Transverse colon (tissue), 4 donors: ENCODE data around the gene RPL19. TPM values are rescaled to one million over a fixed set of nuclear protein-coding genes. Genes with fewer than 3 reads are reported as not detected.
"Not testable (repeated sequence)": the region's sequence is repeated elsewhere in the genome, so short reads cannot be mapped to it uniquely, and the experiment has no call there.

Experiments used
- DNase-seq: peaks from one replicate; pipeline ENCODE4 v3.0.0-alpha.2; 2019
- H3K27ac ChIP-seq, 4 donors: fragments of 200-600 bp; sonication (generic); 2 replicates each; pipeline ENCODE4 v1.5.1; 2016 to 2018; ENCODE audit warnings: inconsistent platforms in 4 of 4
- H3K27me3 ChIP-seq: fragments of 200-600 bp; sonication (generic); 2 replicates; pipeline ENCODE4 v1.5.1; 2017; ENCODE audit warnings: inconsistent platforms
- H3K36me3 ChIP-seq, 4 donors: fragments of 200-600 bp; sonication (generic); 2 replicates each; pipeline ENCODE4 v1.5.1; 2017 to 2019; ENCODE audit warnings: inconsistent platforms in 4 of 4
- H3K4me1 ChIP-seq, 4 donors: fragments of 200-600 bp; sonication (generic); 2 replicates each; pipeline ENCODE4 v1.5.1; 2017 to 2020; ENCODE audit warnings: inconsistent platforms in 4 of 4
- H3K4me3 ChIP-seq, 4 donors: fragments of 200-600 bp; sonication (generic); 1 replicate in 1 of 4; 2 replicates in 3 of 4; pipeline versions ENCODE4 v1.5.1 to v1.6.1; 2017 to 2019; ENCODE audit warnings: inconsistent platforms in 4 of 4
- H3K9me3 ChIP-seq, 2 donors: fragments of 200-600 bp; sonication (generic); 2 replicates each; pipeline ENCODE4 v1.5.1; 2017 to 2019; ENCODE audit warnings: inconsistent platforms in 2 of 2
- CTCF ChIP-seq, 5 experiments: fragments of 200-600 bp in 3 of 5; fragments of 450-650 bp in 2 of 5; sonication (generic) in 3 of 5; IDR thresholded peaks; 1 replicate in 2 of 5; 2 replicates in 3 of 5; pipeline ENCODE4 v1.5.1; 2016 to 2017; ENCODE audit warnings: antibody characterized with exemption in 5 of 5, inconsistent platforms in 3 of 5, mild to moderate bottlenecking in 2 of 5, moderate library complexity in 1 of 5
- EP300 ChIP-seq: sonication (generic); formaldehyde crosslinking; IDR thresholded peaks from one replicate; pipeline ENCODE4 v1.6.1; 2017; ENCODE audit warnings: antibody characterized with exemption, low read depth
- POLR2A ChIP-seq: fragments of 450-650 bp; IDR thresholded peaks from one replicate; pipeline ENCODE4 v1.6.1; 2016; ENCODE audit warnings: antibody characterized with exemption, mild to moderate bottlenecking, moderate library complexity
- POLR2AphosphoS5 ChIP-seq, 3 donors: sonication (generic); formaldehyde crosslinking; IDR thresholded peaks; one replicate each; pipeline ENCODE4 v1.6.1; 2016; ENCODE audit warnings: antibody characterized with exemption in 3 of 3
- WGBS, 2 donors: methylation state at CpG; one replicate each; pipeline ENCODE4 v1.1.5; 2018; ENCODE audit warnings: low coverage in 1 of 2; 5-methylcytosine and 5-hydroxymethylcytosine counted together
- in situ Hi-C, 4 donors: fragments of 200-750 bp; cut with MboI; loops; one replicate each; pipeline versions ENCODE4 v1.15.0 to v1.15.1; 2017; ENCODE audit warnings: low sequenced_read_pairs in 3 of 4, low pct_ligation_motif_present in 1 of 4, low pct_unique_long_range_greater_than_20kb in 1 of 4
- intact Hi-C: fragments of 100-400 bp; cut with DNase I; formaldehyde crosslinking; loops from one replicate; pipeline ENCODE4 v1.15.1; 2023; ENCODE audit warnings: low total_unique reads
- total RNA-seq, 4 donors: library from RNA; depleted of rRNA; stranded (reverse); fragments of >200 nt; gene quantifications; one replicate each; pipeline ENCODE4 v1.1.0, GENCODE V29; 2016

Gene RPL19
- total RNA-seq, 4 donors from 2014 or later = 1,146 to 2,715 (median 2,002) TPM

- in situ Hi-C loops = loop anchor here in 2 of 4 donors (25.0 kb wide), 2 partner anchors 179 to 304 kb away; partner anchors contain the start of genes LASP1 (in 1 of the 2) and RPL23 (in 1 of the 2)
- Histone ChIP-seq H3K36me3 (no peaks in the 10 kb centered on the region), H3K27ac (peak within 1 kb of the TSS in 2 of 4 donors; percentile 6 to 47), H3K4me1 (peaks cover 3 to 37% (median 15%) of the 10 kb centered on the region in 4 donors), H3K9me3 (peaks cover 0 to 3% of the 10 kb centered on the region in 2 donors), H3K27me3 (peaks cover 8% of the 10 kb centered on the region), H3K4me3 (peak within 1 kb of the TSS; percentile 17 to 53 (median 33))
- intact Hi-C loops = no loop called here
- WGBS, 2 donors = 79% methylated on average over 17 of the region's 17 CpGs; no CpG with 5 or more reads in 1 of the 2 donors
- TF ChIP-seq POLR2A = no peak
- no peak for TF ChIP-seq POLR2AphosphoS5 (IDR thresholded peaks at IDR 0.05)
- TF ChIP-seq CTCF (IDR thresholded peaks at IDR 0.05) = no peak
- no peak for TF ChIP-seq EP300
- DNase-seq = no peak
These were observed 34.2 kb upstream of the RPL19 start, which contains the start of gene ARL5C for GRCh38 chr17:39165841-39166349. Gene ARL5C (minus strand): TSS chr17:39166161. CDS start chr17:39165760, 401 bp downstream.

DNA sequence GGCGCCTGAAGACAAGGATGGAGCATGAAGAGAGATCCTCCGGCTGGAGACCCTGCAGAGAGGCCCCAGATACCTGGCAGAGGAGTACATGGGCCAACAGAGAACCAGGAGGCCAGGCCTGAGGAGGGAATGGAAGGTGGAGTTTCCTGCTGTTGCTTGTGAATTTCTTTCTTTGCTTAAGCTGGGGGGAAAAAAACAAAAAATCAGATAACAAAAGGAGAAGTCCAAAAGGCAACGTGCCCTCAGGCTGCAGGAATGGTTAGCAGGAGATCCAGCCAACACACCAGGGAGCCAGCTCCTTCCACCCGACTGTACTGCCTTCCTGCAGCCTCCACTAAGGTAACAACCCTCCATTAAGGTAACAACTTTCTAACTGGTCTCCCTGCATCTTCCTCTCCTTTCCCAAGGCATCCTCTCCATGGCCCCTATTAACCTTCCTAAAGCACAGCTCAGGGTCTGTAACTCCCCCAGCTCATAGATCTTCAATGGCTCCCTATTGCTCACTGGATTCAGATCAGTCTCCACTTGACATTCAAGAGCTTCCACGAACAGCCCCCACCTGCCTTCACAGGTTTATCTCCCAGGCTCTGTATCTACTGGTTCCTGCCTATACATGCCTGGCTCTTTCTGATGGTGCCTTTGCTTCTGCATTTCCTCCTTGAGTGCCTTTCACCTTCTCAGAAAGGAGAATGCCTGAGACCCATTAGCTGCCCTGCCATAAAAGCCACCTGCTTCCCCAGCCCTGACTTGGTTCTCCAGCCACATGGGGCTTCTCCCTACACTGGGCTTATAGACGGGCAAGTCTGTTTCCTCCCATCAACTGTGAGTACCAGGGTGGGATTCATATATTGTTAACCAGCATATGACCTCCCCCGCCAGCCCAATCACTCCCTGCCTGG lies 33.4 kb upstream of the RPL19 start:
- TF ChIP-seq EP300 (no peak), POLR2A (no peak), POLR2AphosphoS5 (IDR thresholded peaks at IDR 0.05) (no peak), CTCF (IDR thresholded peaks at IDR 0.05) (no peak)
- intact Hi-C loops = no loop called here
- no peak overlapping the region for H3K27ac ChIP-seq
- no peaks in the 10 kb centered on the region for H3K36me3 ChIP-seq
- H3K4me3 ChIP-seq = no peak overlapping the region
- peaks cover 3 to 37% (median 15%) of the 10 kb centered on the region in 4 donors for H3K4me1 ChIP-seq
- WGBS, 2 donors = 33 to 70% methylated on average over 3 to 7 of the region's 7 CpGs
- peaks cover 8% of the 10 kb centered on the region for H3K27me3 ChIP-seq
- in situ Hi-C loops = loop anchor here in 2 of 4 donors (25.0 kb wide), 2 partner anchors 179 to 304 kb away; partner anchors contain the start of genes LASP1 (in 1 of the 2) and RPL23 (in 1 of the 2)
- no peak for DNase-seq
- H3K9me3 ChIP-seq = peaks cover 0 to 3% of the 10 kb centered on the region in 2 donors

GRCh38 chr17:39167476-39167875 lies 32.6 kb upstream of the RPL19 start:
- TF ChIP-seq POLR2A (no peak), POLR2AphosphoS5 (IDR thresholded peaks at IDR 0.05) (no peak), CTCF (IDR thresholded peaks at IDR 0.05) (no peak), EP300 (no peak)
- 20 to 43% methylated on average over 1 to 2 of the region's 2 CpGs for WGBS, 2 donors
- peaks cover 8% of the 10 kb centered on the region for H3K27me3 ChIP-seq
- H3K36me3 ChIP-seq = no peaks in the 10 kb centered on the region
- intact Hi-C loops = no loop called here
- no peak overlapping the region for H3K27ac ChIP-seq
- no peak for DNase-seq
- H3K4me1 ChIP-seq = peaks cover 3 to 37% (median 15%) of the 10 kb centered on the region in 4 donors
- H3K4me3 ChIP-seq = no peak overlapping the region
- H3K9me3 ChIP-seq = peaks cover 0 to 3% of the 10 kb centered on the region in 2 donors
- in situ Hi-C loops = loop anchor here in 2 of 4 donors (25.0 kb wide), 2 partner anchors 180 to 305 kb away; partner anchors contain the start of genes LASP1 (in 1 of the 2) and RPL23 (in 1 of the 2)

DNA sequence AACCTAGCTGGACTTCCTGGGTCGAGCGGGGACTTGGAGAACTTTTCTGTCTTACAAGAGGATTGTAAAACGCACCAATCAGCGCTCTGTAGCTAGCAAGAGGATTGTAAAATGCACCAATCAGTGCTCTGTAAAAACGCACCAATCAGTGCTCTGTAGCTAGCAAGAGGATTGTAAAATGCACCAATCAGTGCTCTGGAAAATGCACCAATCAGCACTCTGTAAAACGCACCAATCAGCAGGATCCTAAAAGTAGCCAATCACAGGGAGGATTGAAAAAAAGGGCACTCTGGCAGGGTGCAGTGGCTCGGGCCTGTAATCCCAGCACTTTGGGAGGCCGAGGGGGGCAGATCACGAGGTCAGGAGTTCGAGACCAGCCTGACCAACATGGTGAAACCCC lies 31.6 kb upstream of the RPL19 start:
- H3K36me3 ChIP-seq, H3K9me3 ChIP-seq, intact Hi-C loops, DNase-seq, H3K4me3 ChIP-seq, H3K27me3 ChIP-seq, H3K27ac ChIP-seq: not testable (repeated sequence)
- 90 to 97% methylated on average over 2 to 10 of the region's 10 CpGs for whole genome bisulfite sequencing, 2 donors
- peaks cover 3 to 37% (median 15%) of the 10 kb centered on the region in 4 donors for H3K4me1 ChIP-seq
- in situ Hi-C loops = loop anchor here in 2 of 4 donors (25.0 kb wide), 2 partner anchors 181 to 306 kb away; partner anchors contain the start of genes LASP1 (in 1 of the 2) and RPL23 (in 1 of the 2)
